HEK293 (cell line): ENCODE results near the gene FRMD4B.

Experiments
- CTCF ChIA-PET: fragments of 350-600 bp; formaldehyde crosslinking; extraction: SDS; loops from one replicate; lab custom pipeline; 2021; ENCODE audit warnings: antibody characterized with exemption; lab: Yijun Ruan, JAX
- POLR2A ChIA-PET: fragments of 300-600 bp; formaldehyde crosslinking; extraction: SDS; loops from one replicate; lab custom pipeline; 2020; ENCODE audit warnings: antibody characterized with exemption, inconsistent platforms; lab: Yijun Ruan, JAX
- H3K27ac ChIP-seq: fragments of 200-500 bp; sonication (Bioruptor generic); 2 replicates; pipeline ENCODE4 v1.5.1; 2014; ENCODE audit warnings: low read depth, low read length, control low read depth, inconsistent platforms; ENCODE audit errors: extremely low read depth
- H3K36me3 ChIP-seq, 2 experiments: fragments of 200-500 bp in 1 of 2; sonication (Bioruptor generic) in 1 of 2; 1 replicate in 1 of 2; 2 replicates in 1 of 2; pipeline ENCODE4 v1.5.1; 2014 to 2017; ENCODE audit warnings: inconsistent platforms in 2 of 2, low read length in 2 of 2; ENCODE audit not compliant: control insufficient read depth in 2 of 2, insufficient read depth in 1 of 2
- H3K4me1 ChIP-seq: fragments of 200-500 bp; sonication (Bioruptor generic); 2 replicates; pipeline ENCODE4 v1.5.1; 2014; ENCODE audit warnings: mild to moderate bottlenecking, low read length, inconsistent platforms; ENCODE audit not compliant: control insufficient read depth, insufficient read depth
- H3K4me3 ChIP-seq: 2 replicates; pipeline ENCODE4 v1.5.1; 2011; ENCODE audit warnings: low read depth, mild to moderate bottlenecking, control low read depth, low read length, moderate library complexity
- H3K9me3 ChIP-seq: fragments of 200-500 bp; sonication (Bioruptor generic); 2 replicates; pipeline ENCODE4 v1.5.1; 2014; ENCODE audit warnings: low read depth, low read length, inconsistent platforms; ENCODE audit not compliant: control insufficient read depth, insufficient read depth
- HOXC10 ChIP-seq: sonication (generic); formaldehyde crosslinking; IDR thresholded peaks from 2 replicates; pipeline ENCODE4 v1.8.1; 2023; ENCODE audit warnings: mild to moderate bottlenecking, missing genetic modification reagents
- KLF10 ChIP-seq: fragments of 450-650 bp; IDR thresholded peaks from 2 replicates; pipeline ENCODE4 v1.5.1; 2018; ENCODE audit warnings: missing biosample characterization, mild to moderate bottlenecking, missing genetic modification characterization
- OVOL3 ChIP-seq: fragments of 450-650 bp; formaldehyde crosslinking; IDR thresholded peaks from 2 replicates; pipeline ENCODE4 v1.5.1; 2016; ENCODE audit warnings: missing biosample characterization, missing genetic modification characterization
- SCRT1 ChIP-seq: fragments of 450-650 bp; formaldehyde crosslinking; IDR thresholded peaks from 2 replicates; pipeline ENCODE4 v1.5.1; 2016; ENCODE audit warnings: missing biosample characterization, missing genetic modification characterization, borderline replicate concordance
- YY2 ChIP-seq: fragments of 450-650 bp; formaldehyde crosslinking; IDR thresholded peaks from 2 replicates; pipeline ENCODE4 v1.5.1; 2016; ENCODE audit warnings: missing biosample characterization, missing genetic modification characterization
- ZBTB17 ChIP-seq: fragments of 450-650 bp; formaldehyde crosslinking; IDR thresholded peaks from 2 replicates; pipeline ENCODE4 v1.5.1; 2016; ENCODE audit warnings: missing biosample characterization, missing genetic modification characterization
- ZBTB21 ChIP-seq: fragments of 450-650 bp; formaldehyde crosslinking; IDR thresholded peaks from 2 replicates; pipeline ENCODE4 v1.5.1; 2017; ENCODE audit warnings: missing biosample characterization, missing genetic modification characterization
- ZNF10 ChIP-seq: fragments of 450-650 bp; formaldehyde crosslinking; IDR thresholded peaks from 2 replicates; pipeline ENCODE4 v1.5.1; 2017; ENCODE audit warnings: missing biosample characterization, missing genetic modification characterization
- ZNF114 ChIP-seq: fragments of 450-650 bp; formaldehyde crosslinking; IDR thresholded peaks from 2 replicates; pipeline ENCODE4 v1.5.0; 2017; ENCODE audit warnings: missing biosample characterization, missing genetic modification characterization
- ZNF174 ChIP-seq: fragments of 450-650 bp; formaldehyde crosslinking; IDR thresholded peaks from 2 replicates; pipeline ENCODE4 v1.5.0; 2017; ENCODE audit warnings: missing biosample characterization, mild to moderate bottlenecking, missing genetic modification characterization
- ZNF2 ChIP-seq: fragments of 450-650 bp; formaldehyde crosslinking; IDR thresholded peaks from 2 replicates; pipeline ENCODE4 v1.5.1; 2016; ENCODE audit warnings: missing biosample characterization, missing genetic modification characterization
- ZNF211 ChIP-seq: fragments of 450-650 bp; formaldehyde crosslinking; IDR thresholded peaks from 2 replicates; pipeline ENCODE4 v1.5.1; 2016; ENCODE audit warnings: low read depth, missing biosample characterization, missing genetic modification characterization
- ZNF223 ChIP-seq: fragments of 450-650 bp; formaldehyde crosslinking; IDR thresholded peaks from 2 replicates; pipeline ENCODE4 v1.5.1; 2016; ENCODE audit warnings: missing biosample characterization, missing genetic modification characterization
- ZNF366 ChIP-seq: fragments of 450-650 bp; formaldehyde crosslinking; conservative IDR thresholded peaks from 2 replicates; pipeline ENCODE4 v1.5.1; 2016; ENCODE audit warnings: missing biosample characterization, missing genetic modification characterization
- ZNF394 ChIP-seq: fragments of 450-650 bp; formaldehyde crosslinking; IDR thresholded peaks from 2 replicates; pipeline ENCODE4 v1.5.1; 2016; ENCODE audit warnings: missing biosample characterization, missing genetic modification characterization, mild to moderate bottlenecking, moderate library complexity, borderline replicate concordance
- ZNF510 ChIP-seq: fragments of 450-650 bp; formaldehyde crosslinking; IDR thresholded peaks from 2 replicates; pipeline ENCODE4 v1.5.1; 2018; ENCODE audit warnings: mild to moderate bottlenecking, missing genetic modification characterization, missing biosample characterization; ENCODE audit not compliant: insufficient replicate concordance
- ZNF621 ChIP-seq: fragments of 450-650 bp; formaldehyde crosslinking; IDR thresholded peaks from 2 replicates; pipeline ENCODE4 v1.5.1; 2017; ENCODE audit warnings: missing biosample characterization, missing genetic modification characterization
- ZNF654 ChIP-seq: fragments of 450-650 bp; formaldehyde crosslinking; IDR thresholded peaks from 2 replicates; pipeline ENCODE4 v1.5.1; 2016; ENCODE audit warnings: low read depth, missing biosample characterization, missing genetic modification characterization
- ZNF660 ChIP-seq: fragments of 450-650 bp; IDR thresholded peaks from 2 replicates; pipeline ENCODE4 v1.5.1; 2018; ENCODE audit warnings: missing biosample characterization, mild to moderate bottlenecking, missing genetic modification characterization
- ZSCAN30 ChIP-seq: fragments of 450-650 bp; IDR thresholded peaks from 2 replicates; pipeline ENCODE4 v1.5.1; 2018; ENCODE audit warnings: missing biosample characterization, mild to moderate bottlenecking, missing genetic modification characterization, moderate library complexity
- TF ChIP-seq, protein P1 (sequence below): fragments of 450-650 bp; formaldehyde crosslinking; IDR thresholded peaks from 2 replicates; pipeline ENCODE4 v1.5.1; 2016; ENCODE audit warnings: missing biosample characterization, missing genetic modification characterization
- TF ChIP-seq, protein P2 (sequence below): fragments of 450-650 bp; formaldehyde crosslinking; IDR thresholded peaks from 2 replicates; pipeline ENCODE4 v1.5.1; 2016; ENCODE audit warnings: missing biosample characterization, missing genetic modification characterization
- TF ChIP-seq, protein P3 (sequence below): fragments of 450-650 bp; formaldehyde crosslinking; IDR thresholded peaks from 2 replicates; pipeline ENCODE4 v1.5.1; 2017; ENCODE audit warnings: missing biosample characterization, missing genetic modification characterization
- TF ChIP-seq, protein P4 (sequence below): fragments of 450-650 bp; formaldehyde crosslinking; IDR thresholded peaks from 2 replicates; pipeline ENCODE4 v1.5.1; 2016; ENCODE audit warnings: missing biosample characterization, missing genetic modification characterization
- TF ChIP-seq, protein P5 (sequence below): fragments of 450-650 bp; formaldehyde crosslinking; IDR thresholded peaks from 2 replicates; pipeline ENCODE4 v1.5.1; 2016; ENCODE audit warnings: missing biosample characterization, missing genetic modification characterization
- TF ChIP-seq, protein P6 (sequence below): fragments of 450-650 bp; formaldehyde crosslinking; IDR thresholded peaks from 2 replicates; pipeline ENCODE4 v1.5.1; 2017; ENCODE audit warnings: missing biosample characterization, missing genetic modification characterization

The FRMD4B gene

DNA sequence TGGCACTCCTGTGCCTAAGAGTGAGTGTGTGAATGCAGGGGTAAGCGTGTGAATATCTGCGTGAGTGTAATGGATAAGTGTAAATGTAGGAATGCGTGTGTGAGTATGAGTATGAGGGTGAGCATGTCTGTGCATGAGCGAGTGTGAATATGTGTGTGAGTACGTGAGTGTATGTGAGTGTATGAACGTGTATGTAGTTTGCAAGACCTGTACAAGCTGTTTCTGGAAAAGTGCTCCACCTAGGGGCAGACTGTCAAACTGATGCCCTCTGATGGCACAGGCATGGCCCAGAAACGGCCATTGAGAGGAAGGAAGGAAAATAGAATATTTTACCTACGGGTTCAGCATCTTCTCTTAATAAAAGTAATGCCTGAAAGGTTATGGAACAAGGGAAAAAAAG is 24.4 kb upstream of the FRMD4B start:
- H3K27ac ChIP-seq, result no peak overlapping the region
- H3K36me3 ChIP-seq, result no peaks in the 10 kb centered on the region
- ChIA-PET POLR2A (no interaction called here), CTCF (interaction anchor here (0.7 to 3.5 kb wide), 22 partner anchors 11 to 313 kb away, joined by 3 to 17 read pairs (median 3); partner anchors contain the start of gene FRMD4B)
- no peaks in the 10 kb centered on the region for H3K4me1 ChIP-seq
- no peaks in the 10 kb centered on the region for H3K9me3 ChIP-seq
- H3K4me3 ChIP-seq, result no peak overlapping the region
- no peak for TF ChIP-seq ZNF621 (tag by site-specific recombination)
- TF ChIP-seq SCRT1 (tag by site-specific recombination), result no peak
- no peak for TF ChIP-seq ZNF174
- no peak for TF ChIP-seq ZNF510 (tag by site-specific recombination)
- TF ChIP-seq, protein P1, sequence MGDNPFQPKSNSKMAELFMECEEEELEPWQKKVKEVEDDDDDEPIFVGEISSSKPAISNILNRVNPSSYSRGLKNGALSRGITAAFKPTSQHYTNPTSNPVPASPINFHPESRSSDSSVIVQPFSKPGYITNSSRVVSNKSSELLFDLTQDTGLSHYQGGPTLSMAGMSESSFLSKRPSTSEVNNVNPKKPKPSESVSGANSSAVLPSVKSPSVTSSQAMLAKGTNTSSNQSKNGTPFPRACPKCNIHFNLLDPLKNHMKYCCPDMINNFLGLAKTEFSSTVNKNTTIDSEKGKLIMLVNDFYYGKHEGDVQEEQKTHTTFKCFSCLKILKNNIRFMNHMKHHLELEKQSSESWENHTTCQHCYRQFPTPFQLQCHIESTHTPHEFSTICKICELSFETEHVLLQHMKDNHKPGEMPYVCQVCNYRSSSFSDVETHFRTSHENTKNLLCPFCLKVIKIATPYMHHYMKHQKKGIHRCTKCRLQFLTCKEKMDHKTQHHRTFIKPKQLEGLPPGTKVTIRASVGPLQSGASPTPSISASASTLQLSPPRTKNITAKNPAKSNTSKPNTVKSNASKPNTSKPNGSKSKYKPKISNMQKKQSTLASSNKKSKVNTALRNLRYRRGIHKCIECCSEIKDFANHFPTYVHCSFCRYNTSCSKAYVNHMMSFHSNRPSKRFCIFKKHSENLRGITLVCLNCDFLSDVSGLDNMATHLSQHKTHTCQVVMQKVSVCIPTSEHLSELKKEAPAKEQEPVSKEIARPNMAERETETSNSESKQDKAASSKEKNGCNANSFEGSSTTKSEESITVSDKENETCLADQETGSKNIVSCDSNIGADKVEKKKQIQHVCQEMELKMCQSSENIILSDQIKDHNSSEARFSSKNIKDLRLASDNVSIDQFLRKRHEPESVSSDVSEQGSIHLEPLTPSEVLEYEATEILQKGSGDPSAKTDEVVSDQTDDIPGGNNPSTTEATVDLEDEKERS (tag by site-specific recombination), result no peak
- no peak for TF ChIP-seq OVOL3 (tag by site-specific recombination)
- TF ChIP-seq, protein P2, sequence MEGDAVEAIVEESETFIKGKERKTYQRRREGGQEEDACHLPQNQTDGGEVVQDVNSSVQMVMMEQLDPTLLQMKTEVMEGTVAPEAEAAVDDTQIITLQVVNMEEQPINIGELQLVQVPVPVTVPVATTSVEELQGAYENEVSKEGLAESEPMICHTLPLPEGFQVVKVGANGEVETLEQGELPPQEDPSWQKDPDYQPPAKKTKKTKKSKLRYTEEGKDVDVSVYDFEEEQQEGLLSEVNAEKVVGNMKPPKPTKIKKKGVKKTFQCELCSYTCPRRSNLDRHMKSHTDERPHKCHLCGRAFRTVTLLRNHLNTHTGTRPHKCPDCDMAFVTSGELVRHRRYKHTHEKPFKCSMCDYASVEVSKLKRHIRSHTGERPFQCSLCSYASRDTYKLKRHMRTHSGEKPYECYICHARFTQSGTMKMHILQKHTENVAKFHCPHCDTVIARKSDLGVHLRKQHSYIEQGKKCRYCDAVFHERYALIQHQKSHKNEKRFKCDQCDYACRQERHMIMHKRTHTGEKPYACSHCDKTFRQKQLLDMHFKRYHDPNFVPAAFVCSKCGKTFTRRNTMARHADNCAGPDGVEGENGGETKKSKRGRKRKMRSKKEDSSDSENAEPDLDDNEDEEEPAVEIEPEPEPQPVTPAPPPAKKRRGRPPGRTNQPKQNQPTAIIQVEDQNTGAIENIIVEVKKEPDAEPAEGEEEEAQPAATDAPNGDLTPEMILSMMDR (tag by site-specific recombination), result peak; percentile 55
- TF ChIP-seq ZNF660, result no peak
- TF ChIP-seq ZNF366 (tag by site-specific recombination), result no peak
- TF ChIP-seq ZSCAN30 (tag by site-specific recombination), result no peak
- TF ChIP-seq, protein P3, sequence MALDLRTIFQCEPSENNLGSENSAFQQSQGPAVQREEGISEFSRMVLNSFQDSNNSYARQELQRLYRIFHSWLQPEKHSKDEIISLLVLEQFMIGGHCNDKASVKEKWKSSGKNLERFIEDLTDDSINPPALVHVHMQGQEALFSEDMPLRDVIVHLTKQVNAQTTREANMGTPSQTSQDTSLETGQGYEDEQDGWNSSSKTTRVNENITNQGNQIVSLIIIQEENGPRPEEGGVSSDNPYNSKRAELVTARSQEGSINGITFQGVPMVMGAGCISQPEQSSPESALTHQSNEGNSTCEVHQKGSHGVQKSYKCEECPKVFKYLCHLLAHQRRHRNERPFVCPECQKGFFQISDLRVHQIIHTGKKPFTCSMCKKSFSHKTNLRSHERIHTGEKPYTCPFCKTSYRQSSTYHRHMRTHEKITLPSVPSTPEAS (tag by site-specific recombination), result no peak
- 0 out of 2 replicates have a peak, but pooled peaks have one; percentile 43 for TF ChIP-seq ZNF2
- TF ChIP-seq, protein P4, sequence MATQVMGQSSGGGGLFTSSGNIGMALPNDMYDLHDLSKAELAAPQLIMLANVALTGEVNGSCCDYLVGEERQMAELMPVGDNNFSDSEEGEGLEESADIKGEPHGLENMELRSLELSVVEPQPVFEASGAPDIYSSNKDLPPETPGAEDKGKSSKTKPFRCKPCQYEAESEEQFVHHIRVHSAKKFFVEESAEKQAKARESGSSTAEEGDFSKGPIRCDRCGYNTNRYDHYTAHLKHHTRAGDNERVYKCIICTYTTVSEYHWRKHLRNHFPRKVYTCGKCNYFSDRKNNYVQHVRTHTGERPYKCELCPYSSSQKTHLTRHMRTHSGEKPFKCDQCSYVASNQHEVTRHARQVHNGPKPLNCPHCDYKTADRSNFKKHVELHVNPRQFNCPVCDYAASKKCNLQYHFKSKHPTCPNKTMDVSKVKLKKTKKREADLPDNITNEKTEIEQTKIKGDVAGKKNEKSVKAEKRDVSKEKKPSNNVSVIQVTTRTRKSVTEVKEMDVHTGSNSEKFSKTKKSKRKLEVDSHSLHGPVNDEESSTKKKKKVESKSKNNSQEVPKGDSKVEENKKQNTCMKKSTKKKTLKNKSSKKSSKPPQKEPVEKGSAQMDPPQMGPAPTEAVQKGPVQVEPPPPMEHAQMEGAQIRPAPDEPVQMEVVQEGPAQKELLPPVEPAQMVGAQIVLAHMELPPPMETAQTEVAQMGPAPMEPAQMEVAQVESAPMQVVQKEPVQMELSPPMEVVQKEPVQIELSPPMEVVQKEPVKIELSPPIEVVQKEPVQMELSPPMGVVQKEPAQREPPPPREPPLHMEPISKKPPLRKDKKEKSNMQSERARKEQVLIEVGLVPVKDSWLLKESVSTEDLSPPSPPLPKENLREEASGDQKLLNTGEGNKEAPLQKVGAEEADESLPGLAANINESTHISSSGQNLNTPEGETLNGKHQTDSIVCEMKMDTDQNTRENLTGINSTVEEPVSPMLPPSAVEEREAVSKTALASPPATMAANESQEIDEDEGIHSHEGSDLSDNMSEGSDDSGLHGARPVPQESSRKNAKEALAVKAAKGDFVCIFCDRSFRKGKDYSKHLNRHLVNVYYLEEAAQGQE (tag by site-specific recombination), result no peak
- TF ChIP-seq ZNF654 (tag by site-specific recombination), result peak; percentile 40
- TF ChIP-seq HOXC10 (CRISPR knock-in tag), result no peak
- TF ChIP-seq, protein P5, sequence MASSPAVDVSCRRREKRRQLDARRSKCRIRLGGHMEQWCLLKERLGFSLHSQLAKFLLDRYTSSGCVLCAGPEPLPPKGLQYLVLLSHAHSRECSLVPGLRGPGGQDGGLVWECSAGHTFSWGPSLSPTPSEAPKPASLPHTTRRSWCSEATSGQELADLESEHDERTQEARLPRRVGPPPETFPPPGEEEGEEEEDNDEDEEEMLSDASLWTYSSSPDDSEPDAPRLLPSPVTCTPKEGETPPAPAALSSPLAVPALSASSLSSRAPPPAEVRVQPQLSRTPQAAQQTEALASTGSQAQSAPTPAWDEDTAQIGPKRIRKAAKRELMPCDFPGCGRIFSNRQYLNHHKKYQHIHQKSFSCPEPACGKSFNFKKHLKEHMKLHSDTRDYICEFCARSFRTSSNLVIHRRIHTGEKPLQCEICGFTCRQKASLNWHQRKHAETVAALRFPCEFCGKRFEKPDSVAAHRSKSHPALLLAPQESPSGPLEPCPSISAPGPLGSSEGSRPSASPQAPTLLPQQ (tag by site-specific recombination), result no peak
- no peak for TF ChIP-seq ZNF394 (tag by site-specific recombination)
- no peak for TF ChIP-seq ZNF211 (tag by site-specific recombination)
- no peak for TF ChIP-seq YY2 (tag by site-specific recombination)
- no peak for TF ChIP-seq ZBTB17
- TF ChIP-seq KLF10 (tag by site-specific recombination), result no peak
- TF ChIP-seq ZNF114 (tag by site-specific recombination), result no peak
- TF ChIP-seq, protein P6, sequence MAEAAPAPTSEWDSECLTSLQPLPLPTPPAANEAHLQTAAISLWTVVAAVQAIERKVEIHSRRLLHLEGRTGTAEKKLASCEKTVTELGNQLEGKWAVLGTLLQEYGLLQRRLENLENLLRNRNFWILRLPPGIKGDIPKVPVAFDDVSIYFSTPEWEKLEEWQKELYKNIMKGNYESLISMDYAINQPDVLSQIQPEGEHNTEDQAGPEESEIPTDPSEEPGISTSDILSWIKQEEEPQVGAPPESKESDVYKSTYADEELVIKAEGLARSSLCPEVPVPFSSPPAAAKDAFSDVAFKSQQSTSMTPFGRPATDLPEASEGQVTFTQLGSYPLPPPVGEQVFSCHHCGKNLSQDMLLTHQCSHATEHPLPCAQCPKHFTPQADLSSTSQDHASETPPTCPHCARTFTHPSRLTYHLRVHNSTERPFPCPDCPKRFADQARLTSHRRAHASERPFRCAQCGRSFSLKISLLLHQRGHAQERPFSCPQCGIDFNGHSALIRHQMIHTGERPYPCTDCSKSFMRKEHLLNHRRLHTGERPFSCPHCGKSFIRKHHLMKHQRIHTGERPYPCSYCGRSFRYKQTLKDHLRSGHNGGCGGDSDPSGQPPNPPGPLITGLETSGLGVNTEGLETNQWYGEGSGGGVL (tag by site-specific recombination), result no peak
- no peak for TF ChIP-seq ZNF223 (tag by site-specific recombination)
- no peak for TF ChIP-seq ZNF10 (tag by site-specific recombination)
- no peak for TF ChIP-seq ZBTB21
